Keratinocyte (primary cell): ENCODE results near the gene CFAP300.

Experiments used
- CTCF ChIP-seq, 3 experiments: IDR thresholded peaks in 1 of 3; conservative IDR thresholded peaks in 1 of 3; optimal IDR thresholded peaks in 1 of 3; 2 replicates in 2 of 3; 3 replicates in 1 of 3; pipeline versions ENCODE3 to v1.5.1; 2011; ENCODE audit warnings: low read length in 3 of 3, mild to moderate bottlenecking in 3 of 3, moderate library complexity in 2 of 3, control low read depth in 1 of 3, inconsistent platforms in 1 of 3; ENCODE audit not compliant: insufficient read depth in 2 of 3; ENCODE audit errors: extremely low read depth in 1 of 3
- EZH2 ChIP-seq: IDR thresholded peaks from one replicate; pipeline ENCODE4 v1.6.1; 2012; ENCODE audit warnings: inconsistent platforms, mild to moderate bottlenecking, low read length, moderate library complexity

DNA sequence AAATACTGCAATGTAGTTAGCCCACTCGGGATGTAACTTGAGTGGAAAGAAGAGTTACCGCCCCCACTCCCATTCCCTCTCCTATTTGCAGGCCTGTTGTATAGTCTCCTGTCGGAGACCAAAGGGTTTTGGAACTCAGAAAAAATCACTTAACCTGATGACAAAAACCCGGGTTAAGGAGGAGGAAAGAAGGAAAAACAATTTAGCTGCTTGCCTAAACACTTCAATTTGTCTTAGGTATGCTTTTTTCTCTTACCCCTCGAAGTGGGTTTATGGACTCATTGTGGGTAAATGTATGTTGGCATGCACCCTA is 65.2 kb downstream of the CFAP300 start:
- TF ChIP-seq CTCF (optimal IDR thresholded peaks at IDR 0.05 in 1 of 3, IDR thresholded peaks at IDR 0.05 in 1 of 3, conservative IDR thresholded peaks at IDR 0.05 in 1 of 3; ENCODE audit: extremely low read depth in 1 of 3, insufficient read depth in 2 of 3, low read length in 3 of 3) (no peak), EZH2 (no peak)
